Measurements from ENCODE around the gene RAB3IL1.

Gene RAB3IL1

GRCh38 chr11:61905801-61906521 is 11.4 kb downstream of the RAB3IL1 start:
- DNase-seq (ENCODE audit: extremely low read depth in 1 of 2, low read depth in 1 of 2), result no peak

- DNase-seq (ENCODE audit: extremely low read depth in 1 of 2, low read depth in 1 of 2), result no peak
These were observed 12.2 kb downstream of the RAB3IL1 start for GRCh38 chr11:61905067-61905696.

GRCh38 chr11:61904539-61905048 is 12.8 kb downstream of the RAB3IL1 start:
- no peak for DNase-seq (ENCODE audit: extremely low read depth in 1 of 2, low read depth in 1 of 2)

- no peak for DNase-seq (ENCODE audit: extremely low read depth in 1 of 2, low read depth in 1 of 2)
These were observed 13.5 kb downstream of the RAB3IL1 start for GRCh38 chr11:61903845-61904244.

GRCh38 chr11:61902313-61902712 is 15.1 kb downstream of the RAB3IL1 start:
- no peak for DNase-seq (ENCODE audit: extremely low read depth in 1 of 2, low read depth in 1 of 2)

GRCh38 chr11:61901397-61901796 is 16.0 kb downstream of the RAB3IL1 start:
- DNase-seq (ENCODE audit: extremely low read depth in 1 of 2, low read depth in 1 of 2), result no peak

- no peak for DNase-seq (ENCODE audit: extremely low read depth in 1 of 2, low read depth in 1 of 2)
These were observed 17.1 kb downstream of the RAB3IL1 start for GRCh38 chr11:61900251-61900650.

GRCh38 chr11:61899146-61899841 is 18.1 kb downstream of the RAB3IL1 start:
- peak; percentile 88 for DNase-seq (ENCODE audit: extremely low read depth in 1 of 2, low read depth in 1 of 2)

- DNase-seq (ENCODE audit: extremely low read depth in 1 of 2, low read depth in 1 of 2), result no peak
These were observed 19.2 kb downstream of the RAB3IL1 start for GRCh38 chr11:61898247-61898582.

- peak; percentile 58 to 69 for DNase-seq (ENCODE audit: extremely low read depth in 1 of 2, low read depth in 1 of 2)
These were observed 19.7 kb downstream of the RAB3IL1 start for GRCh38 chr11:61897387-61898246.

GRCh38 chr11:61896665-61897386 is 20.5 kb downstream of the RAB3IL1 start:
- no peak for DNase-seq (ENCODE audit: extremely low read depth in 1 of 2, low read depth in 1 of 2)

- no peak for DNase-seq (ENCODE audit: extremely low read depth in 1 of 2, low read depth in 1 of 2)
These were observed 21.7 kb downstream of the RAB3IL1 start for GRCh38 chr11:61895718-61896059.

GRCh38 chr11:61895046-61895717 is 22.2 kb downstream of the RAB3IL1 start:
- DNase-seq (ENCODE audit: extremely low read depth in 1 of 2, low read depth in 1 of 2), result no peak

GRCh38 chr11:61893981-61894380 is 23.4 kb downstream of the RAB3IL1 start:
- no peak for DNase-seq (ENCODE audit: extremely low read depth in 1 of 2, low read depth in 1 of 2)

GRCh38 chr11:61892085-61892370 is 25.3 kb downstream of the RAB3IL1 start:
- peak in 1 of 2 donors; percentile 11 for DNase-seq (ENCODE audit: extremely low read depth in 1 of 2, low read depth in 1 of 2)

- DNase-seq (ENCODE audit: extremely low read depth in 1 of 2, low read depth in 1 of 2), result peak; percentile 17 to 36
These were observed 25.9 kb downstream of the RAB3IL1 start, which contains the start of gene FADS3 for GRCh38 chr11:61891331-61892084. Gene FADS3 (minus strand): TSS chr11:61891545. CDS start chr11:61891381, 164 bp downstream.

GRCh38 chr11:61890529-61891330 is 26.6 kb downstream of the RAB3IL1 start:
- no peak for DNase-seq (ENCODE audit: extremely low read depth in 1 of 2, low read depth in 1 of 2)

- DNase-seq (ENCODE audit: extremely low read depth in 1 of 2, low read depth in 1 of 2), result no peak
These were observed 27.5 kb downstream of the RAB3IL1 start for GRCh38 chr11:61889831-61890230.

Data from activated CD8-positive, alpha-beta memory T cell treated with anti-CD3 and anti-CD28 coated beads for 1 hour (primary cell).